ENCODE measurements around the gene DTNA. TPM values are rescaled to one million over a fixed set of nuclear protein-coding genes. Genes with fewer than 3 reads are reported as not detected.

The DTNA gene
- total RNA-seq, 2 donors from 2014 or later, result 10.7 to 76.2 TPM

GRCh38 chr18:34789768-34790344, 79.8 kb downstream of the DTNA start:
- H3K27me3 ChIP-seq (replicated peaks; ENCODE audit: insufficient read depth), result no peaks in the 10 kb centered on the region
- intact Hi-C loops (cut with DNase I), result loop anchor here (5.0 to 10.0 kb wide), 3 partner anchors 128 to 435 kb away; no protein-coding TSS in a partner anchor
- H3K36me3 ChIP-seq, result no peaks in the 10 kb centered on the region
- 77% methylated on average over 2 of the region's 2 CpGs for WGBS
- TF ChIP-seq POLR2A (IDR thresholded peaks at IDR 0.05) (no peak), CTCF (IDR thresholded peaks at IDR 0.05) (no peak), POLR2AphosphoS5 (IDR thresholded peaks at IDR 0.05) (no peak)
- no peaks in the 10 kb centered on the region for H3K4me1 ChIP-seq (replicated peaks)
- H3K27ac ChIP-seq, result no peak overlapping the region
- no peak overlapping the region for H3K4me3 ChIP-seq
- H3K9me3 ChIP-seq, result no peaks in the 10 kb centered on the region
- DNase-seq (ENCODE audit: low spot score), result no peak

- WGBS, result 77% methylated on average over 3 of the region's 3 CpGs
Measured at GRCh38 chr18:34794348-34794747, 84.2 kb downstream of the DTNA start.

GRCh38 chr18:34795070-34795732, 85.1 kb downstream of the DTNA start:
- TF ChIP-seq POLR2A (IDR thresholded peaks at IDR 0.05) (no peak), POLR2AphosphoS5 (IDR thresholded peaks at IDR 0.05) (no peak), CTCF (IDR thresholded peaks at IDR 0.05) (no peak)
- Histone ChIP-seq H3K9me3 (no peaks in the 10 kb centered on the region), H3K4me3 (no peak overlapping the region), H3K27ac (no peak overlapping the region), H3K4me1 (replicated peaks) (no peaks in the 10 kb centered on the region), H3K27me3 (replicated peaks; ENCODE audit: insufficient read depth) (no peaks in the 10 kb centered on the region), H3K36me3 (no peaks in the 10 kb centered on the region)
- 37% methylated on average over 6 of the region's 6 CpGs for WGBS
- no peak for DNase-seq (ENCODE audit: low spot score)
- intact Hi-C loops (cut with DNase I), result loop anchor here (10.0 kb wide), 1 partner anchor 440 kb away; no protein-coding TSS in a partner anchor

More at GRCh38 chr18:34794348-34794747, 84.2 kb downstream of the DTNA start:
- Histone ChIP-seq H3K9me3 (no peaks in the 10 kb centered on the region), H3K4me3 (no peak overlapping the region), H3K4me1 (replicated peaks) (no peaks in the 10 kb centered on the region), H3K36me3 (no peaks in the 10 kb centered on the region), H3K27ac (no peak overlapping the region), H3K27me3 (replicated peaks; ENCODE audit: insufficient read depth) (no peaks in the 10 kb centered on the region)
- no peak for DNase-seq (ENCODE audit: low spot score)
- no peak for TF ChIP-seq POLR2A (IDR thresholded peaks at IDR 0.05)
- no peak for TF ChIP-seq CTCF (IDR thresholded peaks at IDR 0.05)
- no peak for TF ChIP-seq POLR2AphosphoS5 (IDR thresholded peaks at IDR 0.05)
- intact Hi-C loops (cut with DNase I), result loop anchor here (10.0 kb wide), 1 partner anchor 440 kb away; no protein-coding TSS in a partner anchor

- DNase-seq (ENCODE audit: low spot score), result no peak
- 77% methylated on average over 7 of the region's 7 CpGs for WGBS
- TF ChIP-seq POLR2A (IDR thresholded peaks at IDR 0.05), result no peak
- no peak for TF ChIP-seq POLR2AphosphoS5 (IDR thresholded peaks at IDR 0.05)
- TF ChIP-seq CTCF (IDR thresholded peaks at IDR 0.05), result no peak
- Histone ChIP-seq H3K4me3 (no peak overlapping the region), H3K36me3 (no peaks in the 10 kb centered on the region), H3K9me3 (no peaks in the 10 kb centered on the region), H3K4me1 (replicated peaks) (no peaks in the 10 kb centered on the region), H3K27ac (no peak overlapping the region), H3K27me3 (replicated peaks; ENCODE audit: insufficient read depth) (no peaks in the 10 kb centered on the region)
- intact Hi-C loops (cut with DNase I), result loop anchor here (10.0 kb wide), 1 partner anchor 441 kb away; no protein-coding TSS in a partner anchor
Measured at GRCh38 chr18:34796035-34796657, 86.0 kb downstream of the DTNA start.

Measured in prostate gland (tissue), 2 donors.